Mononuclear cell (primary cell): Measurements from ENCODE around the gene RLN3. TPM values are rescaled to one million over a fixed set of nuclear protein-coding genes. Genes with fewer than 3 reads are reported as not detected.

Experiments used
- H3K27me3 ChIP-seq: 2 replicates; pipeline ENCODE4 v1.6.0; 2011; ENCODE audit warnings: low read length, control low read depth; ENCODE audit not compliant: insufficient read depth
- H3K4me1 ChIP-seq: 2 replicates; pipeline ENCODE4 v1.5.1; 2011; ENCODE audit warnings: mild to moderate bottlenecking, low read length, control low read depth; ENCODE audit not compliant: insufficient read depth
- H3K4me3 ChIP-seq: 2 replicates; pipeline ENCODE4 v1.5.1; 2011; ENCODE audit warnings: mild to moderate bottlenecking, low read length, moderate library complexity
- H3K9me3 ChIP-seq: 2 replicates; pipeline ENCODE4 v1.5.1; 2011; ENCODE audit warnings: low read depth, mild to moderate bottlenecking, control low read depth, low read length
- total RNA-seq: library from RNA; depleted of rRNA; stranded (reverse); fragments of >200 nt; gene quantifications from one replicate; pipeline ENCODE4 v1.2.3, GENCODE V29; 2012

Gene RLN3
- total RNA-seq, 1 donor: not detected

- peaks cover 59% of the 10 kb centered on the region for H3K4me1 ChIP-seq
- H3K9me3 ChIP-seq: no peaks in the 10 kb centered on the region
- no peaks in the 10 kb centered on the region for H3K27me3 ChIP-seq
- H3K4me3 ChIP-seq: no peak overlapping the region
These were observed 40.7 kb upstream of the RLN3 start for GRCh38 chr19:13987101-13987890.

- Histone ChIP-seq H3K4me1 (peaks cover 41% of the 10 kb centered on the region), H3K9me3 (no peaks in the 10 kb centered on the region), H3K27me3 (no peaks in the 10 kb centered on the region), H3K4me3 (no peak overlapping the region)
These were observed 38.5 kb upstream of the RLN3 start for GRCh38 chr19:13989487-13989886.

DNA sequence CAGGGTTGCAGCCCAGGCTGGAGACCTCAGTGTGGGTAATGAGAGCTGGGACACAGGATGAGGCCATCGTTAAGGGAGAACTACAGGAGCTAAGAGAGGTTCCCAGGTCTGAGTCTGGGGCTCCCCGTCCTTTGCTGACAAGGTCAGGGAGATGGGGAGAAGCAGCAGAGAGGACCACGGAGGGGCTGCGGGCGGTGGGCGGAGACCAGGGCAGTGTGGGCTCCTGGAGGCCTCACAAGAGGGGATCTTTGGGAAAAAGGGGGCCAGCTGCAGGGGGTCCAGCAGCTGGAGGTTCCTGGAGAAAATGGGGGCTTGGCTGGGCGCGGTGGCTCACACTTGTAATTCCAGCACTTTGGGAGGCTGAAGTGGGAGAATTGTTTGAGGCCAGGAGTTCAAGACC lies 37.9 kb upstream of the RLN3 start:
- Histone ChIP-seq H3K27me3 (no peaks in the 10 kb centered on the region), H3K4me3 (no peak overlapping the region), H3K9me3 (no peaks in the 10 kb centered on the region), H3K4me1 (peaks cover 35% of the 10 kb centered on the region)

GRCh38 chr19:13992025-13992424 lies 35.9 kb upstream of the RLN3 start:
- Histone ChIP-seq H3K9me3 (no peaks in the 10 kb centered on the region), H3K4me1 (peaks cover 16% of the 10 kb centered on the region), H3K4me3 (no peak overlapping the region), H3K27me3 (no peaks in the 10 kb centered on the region)

DNA sequence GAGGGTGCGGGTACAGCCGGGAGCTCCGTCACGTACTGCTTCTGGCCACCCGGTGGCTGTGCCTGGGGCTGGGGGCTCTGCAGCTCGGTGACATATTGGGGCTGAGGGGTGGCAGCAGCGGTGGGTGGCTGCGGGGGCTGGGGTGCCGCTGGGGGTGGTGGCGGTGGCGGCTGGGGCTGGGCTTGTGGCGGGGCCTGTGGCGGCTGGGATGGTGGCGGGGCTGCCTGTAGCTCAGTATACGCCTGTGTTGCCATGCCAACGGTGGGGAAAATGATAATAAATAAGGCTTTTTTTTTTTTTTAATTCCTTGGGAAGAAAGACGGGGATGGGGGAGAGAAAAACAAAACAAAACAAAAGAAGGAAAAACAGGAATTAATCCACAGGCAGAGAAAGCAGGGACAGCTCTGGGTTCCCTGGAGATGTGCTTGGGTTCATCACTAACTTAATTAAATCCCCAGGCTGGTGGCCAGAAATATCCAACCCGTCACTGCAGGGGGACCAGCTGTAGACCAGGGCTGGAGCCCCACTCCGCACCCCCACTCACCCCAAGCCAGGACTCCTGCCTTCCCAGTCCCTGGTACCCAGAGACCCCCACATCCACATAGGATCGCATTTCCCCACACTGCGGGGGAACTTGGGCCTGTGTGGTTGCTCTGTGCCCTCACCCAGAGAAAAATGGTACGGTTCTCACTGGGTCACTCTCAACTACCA lies 34.2 kb upstream of the RLN3 start:
- H3K27me3 ChIP-seq: no peaks in the 10 kb centered on the region
- H3K4me3 ChIP-seq: no peak overlapping the region
- H3K9me3 ChIP-seq: no peaks in the 10 kb centered on the region
- H3K4me1 ChIP-seq: no peaks in the 10 kb centered on the region

DNA sequence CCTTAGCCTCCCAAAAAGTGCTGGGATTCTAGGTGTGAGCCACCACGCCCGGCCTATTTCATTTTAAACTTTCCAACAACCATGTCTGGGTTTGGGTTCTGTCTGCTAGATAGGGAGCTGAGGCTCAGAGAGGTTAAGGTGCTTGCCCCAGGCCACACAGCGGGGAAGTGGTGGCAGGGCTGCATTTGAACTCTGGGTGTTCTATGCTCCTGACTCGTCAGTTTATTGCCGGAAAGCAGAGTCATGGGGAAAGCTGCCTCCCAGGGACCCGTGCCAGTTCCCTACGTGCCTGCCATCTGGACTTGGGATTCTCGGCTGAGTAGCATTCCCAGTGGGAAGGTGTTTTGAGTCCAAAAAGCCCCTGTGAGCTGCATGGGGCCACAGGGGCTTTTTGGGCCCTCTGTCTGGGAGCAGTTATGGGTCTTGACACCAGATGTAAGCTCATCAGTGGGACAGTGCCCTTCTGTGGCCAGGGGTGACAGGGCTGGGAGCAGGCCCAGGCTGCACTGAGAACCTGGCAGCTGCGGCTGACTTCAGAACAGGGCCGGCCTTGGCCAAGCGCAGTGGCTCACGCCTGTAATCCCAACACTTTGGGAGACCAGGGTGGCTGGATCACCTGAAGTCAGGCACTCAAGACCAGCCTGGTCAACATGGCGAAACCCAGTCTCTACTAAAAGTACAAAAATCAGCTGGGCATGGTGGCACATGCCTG lies 32.8 kb upstream of the RLN3 start:
- H3K9me3 ChIP-seq: no peaks in the 10 kb centered on the region
- H3K4me3 ChIP-seq: no peak overlapping the region
- H3K27me3 ChIP-seq: no peaks in the 10 kb centered on the region
- peaks cover under 1% of the 10 kb centered on the region for H3K4me1 ChIP-seq

DNA sequence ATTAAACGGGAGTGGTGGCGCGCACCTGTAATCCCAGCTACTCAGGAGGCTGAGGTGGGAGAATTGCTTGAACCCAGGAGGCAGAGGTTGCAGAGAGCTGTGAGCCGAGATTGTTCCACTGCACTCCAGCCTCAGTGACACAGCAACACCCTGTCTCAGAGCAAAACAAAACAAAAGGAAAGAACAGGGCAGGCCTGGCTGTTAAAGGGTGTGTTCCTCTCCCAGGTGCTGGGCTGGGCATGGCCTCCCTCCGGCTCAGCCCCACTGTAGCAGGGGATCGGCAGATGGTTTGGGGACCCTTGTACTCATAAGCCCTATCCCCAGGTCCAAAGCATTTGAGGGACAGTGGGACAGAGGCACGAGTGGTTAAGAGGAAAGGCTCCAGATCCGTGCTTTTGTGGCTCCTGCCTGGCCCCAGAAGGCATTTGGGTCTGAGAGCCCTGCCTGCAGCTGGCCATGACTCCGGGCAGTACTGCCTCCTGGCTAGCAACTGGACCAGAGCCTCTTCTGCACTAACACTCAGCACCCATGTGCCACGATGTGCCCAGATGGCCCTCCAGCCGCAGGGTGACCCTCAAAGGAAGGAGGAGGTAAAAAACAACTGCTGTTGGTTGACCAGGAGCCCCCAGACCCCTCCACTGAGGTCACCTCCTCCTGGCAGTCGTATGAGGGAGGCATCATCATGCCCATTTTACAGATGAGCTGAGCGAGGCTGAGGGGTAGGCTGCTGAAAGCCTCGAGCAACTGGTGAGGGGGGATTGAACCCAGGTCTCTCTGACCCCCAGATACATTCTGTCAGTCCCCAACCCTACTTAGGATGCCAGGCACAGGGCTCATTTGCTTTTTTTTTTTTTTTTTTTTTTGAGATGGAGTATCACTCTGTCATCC lies 31.8 kb upstream of the RLN3 start:
- no peak overlapping the region for H3K4me3 ChIP-seq
- peaks cover 10% of the 10 kb centered on the region for H3K4me1 ChIP-seq
- no peaks in the 10 kb centered on the region for H3K9me3 ChIP-seq
- H3K27me3 ChIP-seq: no peaks in the 10 kb centered on the region

DNA sequence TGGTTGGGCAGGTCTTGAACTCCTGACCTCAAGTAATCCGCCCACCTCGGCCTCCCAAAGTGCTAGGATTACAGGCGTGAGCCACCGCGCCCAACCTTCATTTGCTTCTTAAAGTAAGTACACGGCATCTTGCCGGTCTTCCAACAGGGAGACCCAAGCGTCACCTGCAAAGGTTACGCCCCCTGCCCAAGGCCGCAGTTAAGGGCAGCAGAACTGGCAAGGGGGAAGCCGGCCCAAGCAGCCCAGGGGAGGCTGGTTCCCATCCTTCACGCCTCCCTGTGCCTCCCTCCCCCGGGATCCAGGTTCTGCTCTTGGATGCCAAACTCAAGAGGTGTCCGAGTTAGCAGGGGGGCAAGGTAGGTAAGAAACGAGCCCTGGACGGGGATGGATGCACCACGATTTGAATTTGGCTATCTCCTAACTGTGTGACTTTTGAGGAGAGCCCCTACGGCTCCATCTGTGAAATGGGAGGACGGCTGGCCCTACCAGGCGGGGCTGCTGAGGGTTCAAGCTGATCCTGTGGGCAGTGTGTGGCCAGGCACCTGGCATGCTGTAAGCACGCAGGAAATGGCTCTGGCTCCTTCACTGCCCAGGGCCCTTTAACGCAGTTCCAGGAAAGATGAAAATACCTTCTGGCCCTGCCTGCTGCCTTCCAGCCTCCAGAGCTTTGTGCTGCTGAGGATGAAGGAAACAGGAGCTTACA lies 30.9 kb upstream of the RLN3 start:
- Histone ChIP-seq H3K27me3 (no peaks in the 10 kb centered on the region), H3K9me3 (no peaks in the 10 kb centered on the region), H3K4me1 (peaks cover 19% of the 10 kb centered on the region), H3K4me3 (no peak overlapping the region)

- H3K27me3 ChIP-seq: no peaks in the 10 kb centered on the region
- H3K9me3 ChIP-seq: no peaks in the 10 kb centered on the region
- H3K4me3 ChIP-seq: no peak overlapping the region
- H3K4me1 ChIP-seq: peaks cover 24% of the 10 kb centered on the region
These were observed 30.4 kb upstream of the RLN3 start for GRCh38 chr19:13997631-13997962.

DNA sequence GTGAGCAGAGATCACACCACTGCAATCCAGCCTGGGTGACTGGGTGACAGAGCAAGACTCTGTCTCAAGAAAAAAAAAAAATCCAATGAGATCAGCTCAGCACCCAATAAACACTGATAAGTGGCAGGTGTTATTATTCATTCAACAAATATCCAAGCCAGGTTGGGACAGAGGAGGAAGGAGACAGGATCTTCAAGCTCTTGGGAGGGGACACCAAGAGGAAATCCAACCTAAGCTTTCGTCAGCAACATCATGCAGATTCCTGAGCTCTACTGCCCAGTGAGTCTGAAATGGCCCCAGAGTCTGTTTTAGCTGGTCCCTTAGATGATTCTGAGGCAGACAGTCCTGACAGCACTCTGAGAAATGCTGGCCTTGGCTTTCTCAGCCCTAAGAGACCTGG lies 29.5 kb upstream of the RLN3 start:
- H3K9me3 ChIP-seq: no peaks in the 10 kb centered on the region
- no peak overlapping the region for H3K4me3 ChIP-seq
- no peaks in the 10 kb centered on the region for H3K27me3 ChIP-seq
- H3K4me1 ChIP-seq: peaks cover 33% of the 10 kb centered on the region

GRCh38 chr19:13999085-13999484 lies 28.9 kb upstream of the RLN3 start:
- H3K4me3 ChIP-seq: no peak overlapping the region
- H3K9me3 ChIP-seq: no peaks in the 10 kb centered on the region
- H3K4me1 ChIP-seq: peaks cover 39% of the 10 kb centered on the region
- H3K27me3 ChIP-seq: no peaks in the 10 kb centered on the region

GRCh38 chr19:14000691-14001375 lies 27.1 kb upstream of the RLN3 start:
- Histone ChIP-seq H3K4me3 (no peak overlapping the region), H3K4me1 (peaks cover 54% of the 10 kb centered on the region), H3K9me3 (no peaks in the 10 kb centered on the region), H3K27me3 (no peaks in the 10 kb centered on the region)

DNA sequence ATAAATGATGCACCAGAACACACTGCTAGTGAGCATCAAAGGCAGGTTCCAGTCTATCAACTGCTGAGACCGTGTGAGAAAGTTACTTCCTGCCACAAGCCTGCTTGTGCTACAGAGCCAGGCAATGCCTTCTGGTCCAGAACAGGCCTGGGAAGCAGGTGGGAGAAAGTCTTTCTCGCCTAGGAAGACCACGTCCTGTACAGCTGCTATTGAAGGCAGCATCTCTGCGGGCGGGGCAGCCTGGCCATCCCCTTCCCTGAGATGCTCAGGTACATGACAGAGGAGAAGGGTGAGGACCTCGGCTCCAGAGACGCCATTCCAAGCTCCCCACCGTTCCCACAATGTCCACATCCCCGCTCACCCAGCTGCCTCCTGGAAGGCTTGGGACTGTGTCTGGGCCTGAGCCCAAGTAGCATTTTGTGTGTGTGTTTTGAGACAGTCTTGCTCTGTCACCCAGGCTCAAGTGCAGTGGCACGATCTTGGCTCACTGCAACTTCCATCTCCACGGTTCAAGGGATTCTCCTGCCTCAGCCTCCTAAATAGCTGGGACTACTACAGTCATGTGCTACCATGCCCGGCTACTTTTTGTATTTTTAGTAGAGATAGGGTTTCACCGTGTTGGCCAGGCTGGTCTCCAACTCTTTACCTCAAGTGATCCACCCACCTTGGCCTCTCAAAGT lies 25.2 kb upstream of the RLN3 start:
- H3K27me3 ChIP-seq: no peaks in the 10 kb centered on the region
- H3K9me3 ChIP-seq: no peaks in the 10 kb centered on the region
- peaks cover 58% of the 10 kb centered on the region for H3K4me1 ChIP-seq
- no peak overlapping the region for H3K4me3 ChIP-seq
